OCI-LY3 (cell line): Measurements from ENCODE around the gene DNMT1.

ENCODE experiments used
- H2AFZ ChIP-seq: fragments of 200-600, 300-600 bp; shearing (Covaris generic); 2 replicates; pipeline ENCODE4 v1.6.0; 2014; ENCODE audit warnings: antibody characterized with exemption, low read depth, low read length
- H3K27ac ChIP-seq: fragments of 200-600, 300-600 bp; sonication (generic); 2 replicates; pipeline ENCODE4 v1.5.1; 2014; ENCODE audit warnings: mild to moderate bottlenecking, low read length, moderate library complexity, mixed read lengths
- H3K27me3 ChIP-seq: fragments of 200-600, 300-600 bp; sonication (generic); 2 replicates; pipeline ENCODE4 v1.6.1; 2014; ENCODE audit warnings: low read depth, low read length, mixed read lengths
- H3K36me3 ChIP-seq: fragments of 200-600, 300-600 bp; sonication (generic); replicated peaks from 2 replicates; pipeline ENCODE3; 2014; ENCODE audit warnings: low read depth, low read length, mixed read lengths
- H3K4me1 ChIP-seq: fragments of 300-600, 200-600 bp; sonication (generic); 2 replicates; pipeline ENCODE4 v1.6.1; 2014; ENCODE audit warnings: low read length, mixed read lengths
- H3K4me2 ChIP-seq: fragments of 200-600, 300-600 bp; sonication (generic); 2 replicates; pipeline ENCODE4 v1.6.1; 2014; ENCODE audit warnings: low read length, mixed read lengths
- H3K4me3 ChIP-seq: fragments of 300-600, 200-600 bp; sonication (generic); 2 replicates; pipeline ENCODE4 v1.5.1; 2014; ENCODE audit warnings: antibody characterized with exemption, mild to moderate bottlenecking, low read length, moderate library complexity
- H3K79me2 ChIP-seq: fragments of 300-600, 200-600 bp; shearing (Covaris generic); 2 replicates; pipeline ENCODE4 v1.6.1; 2014; ENCODE audit warnings: mild to moderate bottlenecking, low read length, mixed read lengths
- H3K9ac ChIP-seq: fragments of 300-600, 200-600 bp; shearing (Covaris generic); 2 replicates; pipeline ENCODE4 v1.6.0; 2014; ENCODE audit warnings: mild to moderate bottlenecking, low read length, moderate library complexity
- H3K9me3 ChIP-seq: fragments of 200-600, 300-600 bp; shearing (Covaris generic); 2 replicates; pipeline ENCODE4 v1.6.1; 2014; ENCODE audit warnings: low read length, mixed read lengths; ENCODE audit not compliant: insufficient read depth
- H4K20me1 ChIP-seq: fragments of 200-600, 300-600 bp; sonication (generic); 2 replicates; pipeline ENCODE4 v1.6.1; 2016; ENCODE audit warnings: low read length, mixed read lengths; ENCODE audit not compliant: insufficient read depth
- EZH2phosphoT487 ChIP-seq: fragments of 200-600 bp; shearing (Covaris generic); IDR thresholded peaks from 2 replicates; pipeline ENCODE4 v1.6.1; 2018; ENCODE audit warnings: antibody characterized with exemption, mixed run types, low read depth
- TF ChIP-seq, protein P1 (sequence below): fragments of 200-600, 300-600 bp; sonication (generic); IDR thresholded peaks from 2 replicates; pipeline ENCODE4 v1.5.1; 2014; ENCODE audit warnings: antibody characterized with exemption, low read length, low read depth

The DNMT1 gene

DNA sequence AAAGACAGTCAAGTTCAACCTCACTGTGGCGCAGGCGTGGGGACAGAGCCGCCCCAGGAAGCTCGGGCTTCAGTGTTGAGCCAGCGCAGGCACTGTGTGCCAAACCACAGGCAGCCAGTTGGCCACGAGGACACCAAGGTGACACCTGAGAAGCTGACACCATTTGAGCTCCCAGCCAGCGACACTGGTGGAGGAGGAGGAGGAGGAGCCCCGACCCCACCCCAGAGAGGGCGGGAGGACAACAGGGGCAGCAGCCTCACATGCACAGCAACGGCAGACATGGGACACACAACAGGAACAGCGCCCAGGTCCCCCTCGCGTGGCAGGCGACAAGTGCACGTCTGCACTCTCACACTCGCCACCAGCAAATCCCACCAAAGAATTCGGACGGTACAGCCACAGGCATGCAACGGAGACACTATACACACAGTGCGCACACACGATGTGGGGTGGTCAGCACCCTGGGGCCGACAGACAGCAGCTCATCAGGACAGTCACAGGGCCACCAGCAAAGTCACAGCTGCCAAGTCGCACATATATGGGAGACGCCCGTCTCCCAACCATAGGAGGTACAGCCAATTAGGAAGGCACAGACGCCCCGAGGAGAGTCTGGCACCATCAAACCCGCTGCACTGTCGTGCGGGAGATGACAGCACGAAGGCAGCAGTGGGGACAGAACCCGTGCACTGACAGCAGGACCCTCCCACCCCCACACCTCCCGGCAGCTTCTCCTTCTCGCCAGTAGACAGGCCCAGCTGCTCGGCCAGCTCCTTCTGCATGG is 78.5 kb downstream of the DNMT1 start:
- Histone ChIP-seq H4K20me1 (no peaks in the 10 kb centered on the region; the same call in 1 of the 2 replicates), H3K4me2 (no peak overlapping the region), H3K9ac (no peak overlapping the region), H3K4me1 (peaks cover 26% of the 10 kb centered on the region), H3K27me3 (no peaks in the 10 kb centered on the region), H3K4me3 (no peak overlapping the region), H3K27ac (no peak overlapping the region), H3K36me3 (peaks cover 37% of the 10 kb centered on the region), H3K79me2 (peaks cover 23% of the 10 kb centered on the region), H3K9me3 (no peaks in the 10 kb centered on the region), H2AFZ (no peak overlapping the region)
- TF ChIP-seq, protein P1, sequence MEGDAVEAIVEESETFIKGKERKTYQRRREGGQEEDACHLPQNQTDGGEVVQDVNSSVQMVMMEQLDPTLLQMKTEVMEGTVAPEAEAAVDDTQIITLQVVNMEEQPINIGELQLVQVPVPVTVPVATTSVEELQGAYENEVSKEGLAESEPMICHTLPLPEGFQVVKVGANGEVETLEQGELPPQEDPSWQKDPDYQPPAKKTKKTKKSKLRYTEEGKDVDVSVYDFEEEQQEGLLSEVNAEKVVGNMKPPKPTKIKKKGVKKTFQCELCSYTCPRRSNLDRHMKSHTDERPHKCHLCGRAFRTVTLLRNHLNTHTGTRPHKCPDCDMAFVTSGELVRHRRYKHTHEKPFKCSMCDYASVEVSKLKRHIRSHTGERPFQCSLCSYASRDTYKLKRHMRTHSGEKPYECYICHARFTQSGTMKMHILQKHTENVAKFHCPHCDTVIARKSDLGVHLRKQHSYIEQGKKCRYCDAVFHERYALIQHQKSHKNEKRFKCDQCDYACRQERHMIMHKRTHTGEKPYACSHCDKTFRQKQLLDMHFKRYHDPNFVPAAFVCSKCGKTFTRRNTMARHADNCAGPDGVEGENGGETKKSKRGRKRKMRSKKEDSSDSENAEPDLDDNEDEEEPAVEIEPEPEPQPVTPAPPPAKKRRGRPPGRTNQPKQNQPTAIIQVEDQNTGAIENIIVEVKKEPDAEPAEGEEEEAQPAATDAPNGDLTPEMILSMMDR: no peak
- TF ChIP-seq EZH2phosphoT487: no peak

DNA sequence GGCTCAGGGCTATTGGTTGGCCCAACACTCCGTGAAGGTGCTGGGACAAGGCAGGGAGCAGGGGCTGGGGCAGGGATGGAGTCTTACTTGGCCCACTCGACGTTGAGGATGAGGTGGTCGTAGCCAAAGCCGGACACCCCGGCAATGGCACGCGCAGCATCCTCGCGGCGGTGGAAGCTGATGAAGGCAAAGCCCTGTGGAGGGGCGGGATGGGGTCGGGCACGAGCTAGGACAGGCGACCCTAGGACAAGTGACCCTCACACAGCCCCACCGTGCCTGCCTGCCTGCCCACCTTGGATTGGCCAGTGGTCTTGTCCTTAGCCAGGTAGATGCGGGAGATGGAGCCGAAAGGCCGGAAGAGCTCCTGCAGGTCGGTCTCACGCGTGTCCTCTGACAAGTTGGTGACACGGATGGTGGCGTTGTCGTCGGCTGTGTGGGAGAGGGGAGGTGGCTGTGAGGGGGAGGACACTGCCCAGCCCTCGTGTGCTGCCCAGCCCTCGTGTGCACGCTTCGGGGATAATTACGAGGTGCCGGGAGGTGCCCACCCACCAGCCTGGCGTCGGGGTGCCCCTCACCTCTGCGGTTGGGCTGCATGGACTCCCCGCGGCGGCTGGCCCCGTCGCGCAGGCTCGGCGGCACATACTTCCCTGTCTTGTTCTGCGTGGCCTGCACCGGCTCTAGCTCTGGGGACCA is 79.2 kb downstream of the DNMT1 start:
- Histone ChIP-seq H3K9ac (no peak overlapping the region), H3K4me1 (peaks cover 29% of the 10 kb centered on the region), H4K20me1 (no peaks in the 10 kb centered on the region; the same call in 1 of the 2 replicates), H3K4me2 (no peak overlapping the region), H3K36me3 (peaks cover 44% of the 10 kb centered on the region), H3K79me2 (peaks cover 23% of the 10 kb centered on the region), H2AFZ (no peak overlapping the region), H3K9me3 (no peaks in the 10 kb centered on the region), H3K27ac (no peak overlapping the region), H3K4me3 (no peak overlapping the region), H3K27me3 (no peaks in the 10 kb centered on the region)
- TF ChIP-seq, protein P1: no peak
- TF ChIP-seq EZH2phosphoT487: no peak

DNA sequence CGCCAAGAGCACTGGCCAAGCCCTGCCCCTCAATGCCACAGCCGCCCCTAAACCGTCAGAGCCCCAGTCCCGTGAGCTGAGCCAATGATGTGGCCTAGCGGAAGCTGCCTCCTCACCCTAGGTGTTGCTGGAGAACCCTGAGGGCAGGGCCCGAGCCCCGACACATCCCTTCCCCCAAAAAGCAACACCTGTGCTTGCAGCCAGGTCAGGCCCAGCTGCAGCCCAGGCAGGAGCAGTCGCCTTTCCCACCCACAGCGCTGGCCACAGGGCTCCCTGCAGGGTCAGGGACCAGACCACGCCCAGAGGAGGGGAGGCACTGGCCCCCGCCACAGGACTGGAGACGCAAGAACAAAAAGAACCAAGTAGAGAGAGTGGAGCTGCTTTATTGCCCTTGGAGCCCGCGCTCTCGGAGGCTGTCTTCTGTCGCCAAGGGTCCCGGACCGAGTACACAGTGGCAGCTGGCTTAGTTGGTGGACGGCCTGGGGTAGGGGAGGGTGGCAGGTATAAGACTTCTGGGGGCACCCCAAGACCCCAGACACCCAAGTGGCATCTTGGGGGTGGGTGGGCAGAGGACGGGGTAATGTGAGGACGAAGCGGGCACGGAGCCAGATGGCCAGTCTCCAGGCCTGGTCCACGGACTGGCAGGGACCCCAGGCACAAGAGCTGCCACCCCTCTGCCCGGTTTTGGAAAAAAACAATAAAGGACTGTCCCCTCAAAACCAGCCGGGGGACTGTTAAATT is 79.9 kb downstream of the DNMT1 start:
- peaks cover 29% of the 10 kb centered on the region for H3K4me1 ChIP-seq
- no peak overlapping the region for H3K4me3 ChIP-seq
- H3K27me3 ChIP-seq: no peaks in the 10 kb centered on the region
- TF ChIP-seq, protein P1: no peak
- no peak for TF ChIP-seq EZH2phosphoT487
- H3K79me2 ChIP-seq: peaks cover 23% of the 10 kb centered on the region
- H3K4me2 ChIP-seq: no peak overlapping the region
- H2AFZ ChIP-seq: no peak overlapping the region
- peaks cover 50% of the 10 kb centered on the region for H3K36me3 ChIP-seq
- H3K27ac ChIP-seq: no peak overlapping the region
- no peaks in the 10 kb centered on the region for H3K9me3 ChIP-seq
- H4K20me1 ChIP-seq: no peaks in the 10 kb centered on the region; the same call in 1 of the 2 replicates
- no peak overlapping the region for H3K9ac ChIP-seq
